Muscle layer of colon (tissue), 2 donors: ENCODE measurements around the gene KCNQ1.

Experiments
- H3K27ac ChIP-seq: one replicate; pipeline ENCODE4 v1.7.0; 2013; ENCODE audit warnings: low read depth, mild to moderate bottlenecking, low read length, moderate library complexity
- H3K27me3 ChIP-seq, 2 donors: one replicate each; pipeline ENCODE4 v1.7.0; 2013; ENCODE audit warnings: low read length in 2 of 2, mild to moderate bottlenecking in 2 of 2; ENCODE audit not compliant: insufficient read depth in 2 of 2, control insufficient read depth in 1 of 2
- H3K36me3 ChIP-seq: one replicate; pipeline ENCODE4 v1.7.0; 2013; ENCODE audit warnings: mild to moderate bottlenecking, low read length; ENCODE audit not compliant: insufficient read depth
- H3K4me1 ChIP-seq: one replicate; pipeline ENCODE4 v1.7.0; 2013; ENCODE audit warnings: mild to moderate bottlenecking, low read length; ENCODE audit not compliant: insufficient read depth
- H3K4me3 ChIP-seq, 2 donors: one replicate each; pipeline ENCODE4 v1.7.0; 2013; ENCODE audit warnings: low read length in 2 of 2, low read depth in 1 of 2, mild to moderate bottlenecking in 1 of 2, moderate library complexity in 1 of 2
- H3K9ac ChIP-seq: one replicate; pipeline ENCODE4 v1.7.0; 2013; ENCODE audit warnings: low read length
- H3K9me3 ChIP-seq: one replicate; pipeline ENCODE4 v1.7.0; 2013; ENCODE audit warnings: mild to moderate bottlenecking, low read length
- donor health status: abdominal sarcoma.
- donor health status: Adenocarcinoma of cecum.

The KCNQ1 gene

GRCh38 chr11:2831781-2832532 is 387.1 kb downstream of the KCNQ1 start:
- Histone ChIP-seq H3K9me3 (no peaks in the 10 kb centered on the region), H3K9ac (no peak overlapping the region), H3K27ac (no peak overlapping the region), H3K36me3 (no peaks in the 10 kb centered on the region), H3K4me3 (no peak overlapping the region), H3K4me1 (peaks cover under 1% of the 10 kb centered on the region), H3K27me3 (no peaks in the 10 kb centered on the region)

GRCh38 chr11:2832533-2833020 is 387.8 kb downstream of the KCNQ1 start:
- Histone ChIP-seq H3K27ac (no peak overlapping the region), H3K27me3 (no peaks in the 10 kb centered on the region), H3K9ac (no peak overlapping the region), H3K36me3 (no peaks in the 10 kb centered on the region), H3K4me1 (no peaks in the 10 kb centered on the region), H3K4me3 (no peak overlapping the region), H3K9me3 (no peaks in the 10 kb centered on the region)

- Histone ChIP-seq H3K9me3 (no peaks in the 10 kb centered on the region), H3K4me1 (no peaks in the 10 kb centered on the region), H3K4me3 (no peak overlapping the region), H3K9ac (no peak overlapping the region), H3K27me3 (no peaks in the 10 kb centered on the region), H3K27ac (no peak overlapping the region), H3K36me3 (no peaks in the 10 kb centered on the region)
Observed at GRCh38 chr11:2833051-2833715, 388.4 kb downstream of the KCNQ1 start.

- Histone ChIP-seq H3K27ac (no peak overlapping the region), H3K9me3 (no peaks in the 10 kb centered on the region), H3K27me3 (no peaks in the 10 kb centered on the region), H3K9ac (no peak overlapping the region), H3K4me1 (no peaks in the 10 kb centered on the region), H3K36me3 (no peaks in the 10 kb centered on the region), H3K4me3 (no peak overlapping the region)
Observed at GRCh38 chr11:2833716-2834502, 389.1 kb downstream of the KCNQ1 start.

GRCh38 chr11:2834503-2835273 is 389.9 kb downstream of the KCNQ1 start:
- no peaks in the 10 kb centered on the region for H3K27me3 ChIP-seq
- H3K9me3 ChIP-seq: no peaks in the 10 kb centered on the region
- no peak overlapping the region for H3K4me3 ChIP-seq
- H3K9ac ChIP-seq: no peak overlapping the region
- no peak overlapping the region for H3K27ac ChIP-seq
- H3K4me1 ChIP-seq: no peaks in the 10 kb centered on the region
- no peaks in the 10 kb centered on the region for H3K36me3 ChIP-seq

- Histone ChIP-seq H3K27ac (no peak overlapping the region), H3K9me3 (no peaks in the 10 kb centered on the region), H3K9ac (no peak overlapping the region), H3K4me1 (no peaks in the 10 kb centered on the region), H3K36me3 (no peaks in the 10 kb centered on the region), H3K27me3 (no peaks in the 10 kb centered on the region), H3K4me3 (no peak overlapping the region)
Observed at GRCh38 chr11:2835296-2835695, 390.5 kb downstream of the KCNQ1 start.

- no peak overlapping the region for H3K9ac ChIP-seq
- no peak overlapping the region for H3K4me3 ChIP-seq
- no peaks in the 10 kb centered on the region for H3K27me3 ChIP-seq
- no peaks in the 10 kb centered on the region for H3K4me1 ChIP-seq
- no peaks in the 10 kb centered on the region for H3K9me3 ChIP-seq
- H3K36me3 ChIP-seq: no peaks in the 10 kb centered on the region
- no peak overlapping the region for H3K27ac ChIP-seq
Observed at GRCh38 chr11:2835751-2836150, 390.9 kb downstream of the KCNQ1 start.

GRCh38 chr11:2836315-2837095 is 391.7 kb downstream of the KCNQ1 start:
- Histone ChIP-seq H3K4me3 (no peak overlapping the region), H3K9ac (no peak overlapping the region), H3K36me3 (no peaks in the 10 kb centered on the region), H3K27ac (no peak overlapping the region), H3K27me3 (no peaks in the 10 kb centered on the region), H3K4me1 (no peaks in the 10 kb centered on the region), H3K9me3 (no peaks in the 10 kb centered on the region)

- no peaks in the 10 kb centered on the region for H3K9me3 ChIP-seq
- no peaks in the 10 kb centered on the region for H3K4me1 ChIP-seq
- no peak overlapping the region for H3K4me3 ChIP-seq
- H3K27me3 ChIP-seq: no peaks in the 10 kb centered on the region
- no peak overlapping the region for H3K9ac ChIP-seq
- no peaks in the 10 kb centered on the region for H3K36me3 ChIP-seq
- H3K27ac ChIP-seq: no peak overlapping the region
Observed at GRCh38 chr11:2837096-2837601, 392.3 kb downstream of the KCNQ1 start.

- no peaks in the 10 kb centered on the region for H3K4me1 ChIP-seq
- no peak overlapping the region for H3K27ac ChIP-seq
- no peaks in the 10 kb centered on the region for H3K36me3 ChIP-seq
- H3K4me3 ChIP-seq: no peak overlapping the region
- no peaks in the 10 kb centered on the region for H3K27me3 ChIP-seq
- H3K9me3 ChIP-seq: no peaks in the 10 kb centered on the region
- H3K9ac ChIP-seq: no peak overlapping the region
Observed at GRCh38 chr11:2837651-2838050, 392.8 kb downstream of the KCNQ1 start.
